Psoas muscle (tissue), 8 donors: ENCODE results near the gene RABL6. TPM values are rescaled to one million over a fixed set of nuclear protein-coding genes. Genes with fewer than 3 reads are reported as not detected.
"Not testable (repeated sequence)": the region's sequence is repeated elsewhere in the genome, so short reads cannot be mapped to it uniquely, and the experiment has no call there.

Experiments used
- ATAC-seq, 4 donors: fragments of 200-7000 bp; cut with Tn5 transposase; one replicate each; pipeline ENCODE4 v1.9.1; 2020; ENCODE audit warnings: moderate library complexity in 3 of 4, mild to moderate bottlenecking in 2 of 4
- DNase-seq, 2 donors: peaks; one replicate each; pipeline ENCODE4 v3.0.0-alpha.2; 2020
- H3K27ac ChIP-seq: fragments of 200-600 bp; one replicate; pipeline ENCODE4 v1.8.0; 2022
- H3K27me3 ChIP-seq, 3 donors: fragments of 200-600 bp in 1 of 3; one replicate each; pipeline versions ENCODE4 v1.6.1 to v1.8.0; 2013 to 2022; ENCODE audit warnings: low read length in 2 of 3, mild to moderate bottlenecking in 2 of 3, moderate library complexity in 1 of 3; ENCODE audit not compliant: insufficient read depth in 3 of 3
- H3K36me3 ChIP-seq, 2 donors: fragments of 200-600 bp in 1 of 2; one replicate each; pipeline versions ENCODE4 v1.6.1 to v1.8.0; 2013 to 2022; ENCODE audit warnings: low read depth in 1 of 2, mild to moderate bottlenecking in 1 of 2, moderate library complexity in 1 of 2; ENCODE audit not compliant: insufficient read depth in 1 of 2
- H3K4me1 ChIP-seq: fragments of 200-600 bp; one replicate; pipeline ENCODE4 v1.8.0; 2022
- H3K4me3 ChIP-seq: fragments of 200-600 bp; one replicate; pipeline ENCODE4 v1.8.0; 2022; ENCODE audit warnings: mild to moderate bottlenecking
- H3K9me3 ChIP-seq: fragments of 200-600 bp; one replicate; pipeline ENCODE4 v1.8.0; 2022
- WGBS, 3 donors: extraction: QIAGEN DNeasy Blood & Tissue Kit; methylation state at CpG; one replicate each; pipeline versions ENCODE4 v1.1.6 to v1.1.7; 2013; 5-methylcytosine and 5-hydroxymethylcytosine counted together
- intact Hi-C, 2 donors: fragments of 100-400 bp; cut with DNase I; formaldehyde crosslinking; loops; one replicate each; pipeline versions ENCODE4 v1.11.0 to v1.14.2; 2022
- polyA plus RNA-seq, 3 donors: library from polyadenylated mRNA; stranded (reverse); fragments of 200-250 nt; gene quantifications; one replicate each; pipeline ENCODE4 v1.2.3, GENCODE V29; 2013
- total RNA-seq, 4 donors: library from RNA; stranded (reverse); fragmentation: NEBNext Ultra II Directional in 2 of 4; extraction: Animal tissue kit (Norgen Biotek cat#: 25700) in 2 of 4; gene quantifications; one replicate each; pipeline versions ENCODE4 v1.2.1 to v1.2.4, GENCODE V29; 2021 to 2023
- TF ChIP-seq, protein P1 (sequence below): fragments of 200-600 bp; IDR thresholded peaks from one replicate; pipeline ENCODE4 v1.8.0; 2022; ENCODE audit warnings: antibody characterized with exemption
- donor health status: healthy with polysubstance abuse.
- donor health status: DM: no; HTN: no; CAD: no; lungs with moderate emphysema.
- donor health status: Bipolar disorder and iron deficiency.
- donor health status: healthy.
- donor health status: DM: yes; HTN: yes; CAD: no.
- donor health status: DM: no; HTN: no; CAD: no.
- donor health status: DM: no; HTN: no; CAD: no.
- donor health status: DM: yes; HTN: yes; CAD: no.

Gene RABL6
- total and polyA plus RNA-seq, 7 donors, result 73.0 to 90.5 (median 82.5) TPM

DNA sequence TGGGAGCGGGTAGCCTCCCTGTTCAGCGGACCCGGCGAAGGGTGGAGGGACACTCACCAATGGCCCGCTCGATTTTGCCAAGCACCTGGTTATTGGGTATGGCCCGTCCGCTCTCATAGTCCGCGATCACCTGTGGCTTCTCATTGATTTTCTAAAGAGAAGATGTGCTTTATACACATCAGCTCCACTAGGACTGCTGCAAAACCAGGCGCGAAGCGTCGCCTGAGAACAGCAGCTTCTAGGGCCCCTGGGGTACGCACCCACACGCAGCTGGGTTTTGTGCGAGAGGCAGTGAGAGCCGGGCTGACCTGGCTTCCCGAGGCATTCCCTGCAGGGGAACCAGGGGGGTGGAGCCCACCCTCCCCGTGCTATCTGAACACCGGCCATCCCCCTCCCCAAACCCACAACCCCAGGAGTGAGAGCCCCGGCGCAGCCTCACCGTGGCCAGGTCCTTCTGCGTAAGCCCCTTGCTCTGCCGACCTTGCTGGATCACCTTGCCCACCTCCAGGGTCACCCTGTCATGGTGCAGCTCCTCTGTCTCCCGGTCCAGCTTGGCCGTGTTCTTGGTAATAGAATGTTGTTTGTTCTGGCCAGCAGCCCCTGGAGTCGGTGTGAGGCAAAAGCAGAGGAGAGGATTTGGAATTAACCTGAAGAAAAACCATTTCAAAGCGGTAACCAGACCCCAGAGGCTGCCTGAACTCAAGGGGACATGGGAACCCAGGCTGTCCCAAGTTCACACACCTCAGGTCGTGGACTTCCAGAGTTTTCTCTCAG is 55.3 kb downstream of the RABL6 start:
- TF ChIP-seq, protein P1, sequence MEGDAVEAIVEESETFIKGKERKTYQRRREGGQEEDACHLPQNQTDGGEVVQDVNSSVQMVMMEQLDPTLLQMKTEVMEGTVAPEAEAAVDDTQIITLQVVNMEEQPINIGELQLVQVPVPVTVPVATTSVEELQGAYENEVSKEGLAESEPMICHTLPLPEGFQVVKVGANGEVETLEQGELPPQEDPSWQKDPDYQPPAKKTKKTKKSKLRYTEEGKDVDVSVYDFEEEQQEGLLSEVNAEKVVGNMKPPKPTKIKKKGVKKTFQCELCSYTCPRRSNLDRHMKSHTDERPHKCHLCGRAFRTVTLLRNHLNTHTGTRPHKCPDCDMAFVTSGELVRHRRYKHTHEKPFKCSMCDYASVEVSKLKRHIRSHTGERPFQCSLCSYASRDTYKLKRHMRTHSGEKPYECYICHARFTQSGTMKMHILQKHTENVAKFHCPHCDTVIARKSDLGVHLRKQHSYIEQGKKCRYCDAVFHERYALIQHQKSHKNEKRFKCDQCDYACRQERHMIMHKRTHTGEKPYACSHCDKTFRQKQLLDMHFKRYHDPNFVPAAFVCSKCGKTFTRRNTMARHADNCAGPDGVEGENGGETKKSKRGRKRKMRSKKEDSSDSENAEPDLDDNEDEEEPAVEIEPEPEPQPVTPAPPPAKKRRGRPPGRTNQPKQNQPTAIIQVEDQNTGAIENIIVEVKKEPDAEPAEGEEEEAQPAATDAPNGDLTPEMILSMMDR, result no peak
- peaks cover 5 to 47% of the 10 kb centered on the region in 2 donors for H3K36me3 ChIP-seq
- 87 to 88% (median 87%) methylated on average over 30 to 31 of the region's 31 CpGs for WGBS, 3 donors

DNA sequence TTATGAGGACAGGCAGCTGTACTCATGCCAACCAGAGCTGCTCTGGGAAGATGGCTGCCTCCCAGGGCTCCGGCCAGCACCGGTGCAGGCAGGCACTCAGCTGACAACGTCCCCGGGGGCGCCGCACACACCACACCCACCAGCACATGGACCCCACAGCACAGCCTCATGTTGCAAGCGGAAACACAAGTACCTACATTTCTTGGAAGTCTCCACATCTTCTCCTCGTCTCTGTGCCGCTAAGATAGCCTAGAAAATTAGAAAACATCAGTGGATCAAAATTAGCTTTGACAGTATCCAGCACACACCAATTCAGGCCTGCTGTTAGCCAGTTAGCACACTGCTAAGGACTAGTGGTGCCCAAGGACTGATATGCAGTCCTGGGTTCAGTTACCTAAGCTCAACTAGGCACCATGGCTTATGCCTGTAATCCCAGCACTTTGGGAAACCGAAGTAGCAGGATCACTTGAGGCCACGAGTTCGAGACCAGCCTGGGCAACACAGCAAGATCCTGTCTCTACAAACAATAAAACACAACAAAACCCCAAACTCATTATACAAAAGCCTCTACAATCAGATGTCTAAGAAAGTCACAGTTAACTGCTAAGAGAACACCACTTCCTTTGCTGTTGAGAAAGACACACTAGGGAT is 56.0 kb downstream of the RABL6 start:
- Histone ChIP-seq H3K36me3 (peaks cover 5 to 47% of the 10 kb centered on the region in 2 donors), H3K27me3 (no peaks in the 10 kb centered on the region), H3K4me3 (no peak overlapping the region), H3K4me1 (peaks cover 28% of the 10 kb centered on the region), H3K27ac (no peak overlapping the region), H3K9me3 (no peaks in the 10 kb centered on the region)
- WGBS, 3 donors, result 74 to 79% (median 78%) methylated on average over 12 of the region's 12 CpGs
- ATAC-seq, result no peak
- no peak for DNase-seq
- TF ChIP-seq, protein P1, result no peak
- intact Hi-C loops, result no loop called here

More for the DNA sequence above, 55.3 kb downstream of the RABL6 start:
- no peaks in the 10 kb centered on the region for H3K27me3 ChIP-seq
- no peak overlapping the region for H3K4me3 ChIP-seq
- intact Hi-C loops, result no loop called here
- no peaks in the 10 kb centered on the region for H3K9me3 ChIP-seq
- peak in 1 of 2 donors; percentile 12 for DNase-seq
- peaks cover 35% of the 10 kb centered on the region for H3K4me1 ChIP-seq
- H3K27ac ChIP-seq, result no peak overlapping the region
- no peak for ATAC-seq

DNA sequence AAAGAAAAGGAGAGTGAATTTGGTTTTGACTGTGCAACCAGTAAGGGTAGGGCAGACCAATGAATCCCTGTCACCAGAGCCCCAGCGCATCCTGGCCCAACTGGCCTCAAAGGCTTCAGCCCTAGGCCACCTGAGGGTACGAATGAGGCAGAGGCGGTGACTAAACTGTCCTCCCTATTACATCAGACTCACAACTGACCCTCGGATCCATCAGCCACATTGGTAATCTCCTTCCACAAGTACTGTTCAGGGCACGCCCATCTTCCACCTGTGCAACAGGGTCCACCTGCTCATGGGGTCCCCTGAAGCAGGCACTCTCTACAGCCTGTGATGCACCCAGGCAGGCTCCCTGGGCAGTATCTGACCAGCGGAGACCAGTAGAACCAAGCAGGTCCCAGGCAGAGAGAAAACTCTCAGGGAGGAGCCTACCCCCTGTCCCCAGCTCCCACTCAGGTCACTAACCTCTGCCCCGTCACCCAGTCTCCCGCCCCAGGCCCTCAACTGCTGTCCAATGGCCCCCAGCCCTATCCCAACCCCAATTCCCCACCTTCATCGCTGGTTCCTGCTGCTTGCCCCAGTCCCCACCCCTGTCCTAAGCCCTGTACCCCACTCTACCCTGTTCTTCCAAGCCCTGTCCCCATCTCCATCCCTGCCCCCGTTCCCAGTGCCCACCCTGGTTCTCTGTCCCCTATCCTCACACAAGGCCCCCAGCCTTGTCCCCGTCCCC is 57.5 kb downstream of the RABL6 start:
- intact Hi-C loops, result loop anchor here in 1 of 2 donors (5.0 kb wide), 2 partner anchors 62 to 77 kb away; partner anchors contain the start of gene FBXW5
- DNase-seq (no peak), ATAC-seq (peak in 2 of 4 donors; percentile 1 to 2)
- H3K36me3 ChIP-seq, result peaks cover 5 to 47% of the 10 kb centered on the region in 2 donors
- H3K27me3 ChIP-seq, result no peaks in the 10 kb centered on the region
- H3K9me3 ChIP-seq, result no peaks in the 10 kb centered on the region
- peak overlapping the region; percentile 96 for H3K27ac ChIP-seq
- H3K4me3 ChIP-seq, result peak overlapping the region; percentile 89
- peaks cover 21% of the 10 kb centered on the region for H3K4me1 ChIP-seq
- TF ChIP-seq, protein P1, result no peak
- WGBS, 3 donors, result 49 to 60% (median 54%) methylated on average over 9 to 11 of the region's 11 CpGs

- TF ChIP-seq, protein P1, result no peak
- H3K4me3 ChIP-seq, result peak overlapping the region; percentile 89
- H3K27ac ChIP-seq, result peak overlapping the region; percentile 96
- 0 to 4% (median 2%) methylated on average over 17 to 20 of the region's 20 CpGs for WGBS, 3 donors
- DNase-seq (peak; percentile 44 to 71), ATAC-seq (peak in 2 of 4 donors; percentile 37 to 46)
- H3K4me1 ChIP-seq, result peaks cover 21% of the 10 kb centered on the region
- H3K27me3 ChIP-seq, result no peaks in the 10 kb centered on the region
- peaks cover 5 to 42% of the 10 kb centered on the region in 2 donors for H3K36me3 ChIP-seq
- intact Hi-C loops, result loop anchor here in 1 of 2 donors (5.0 kb wide), 2 partner anchors 62 to 77 kb away; partner anchors contain the start of gene FBXW5
- H3K9me3 ChIP-seq, result no peaks in the 10 kb centered on the region
These were observed 58.0 kb downstream of the RABL6 start for GRCh38 chr9:136865768-136866103.

GRCh38 chr9:136866898-136867421 is 59.2 kb downstream of the RABL6 start:
- 78 to 84% (median 80%) methylated on average over 29 of the region's 29 CpGs for WGBS, 3 donors
- not testable (repeated sequence) for ATAC-seq, H3K27me3 ChIP-seq, DNase-seq, H3K9me3 ChIP-seq
- H3K4me3 ChIP-seq, result peak overlapping the region; percentile 89
- H3K36me3 ChIP-seq, result peaks cover 5 to 29% of the 10 kb centered on the region in 2 donors
- intact Hi-C loops, result loop anchor here in 1 of 2 donors (5.0 kb wide), 2 partner anchors 60 to 75 kb away; partner anchors contain the start of gene FBXW5
- H3K27ac ChIP-seq, result peak overlapping the region; percentile 96
- peaks cover 21% of the 10 kb centered on the region for H3K4me1 ChIP-seq
